Prostate gland (tissue), 2 donors: ENCODE results near the gene RCL1.

Source experiments
- POLR2A ChIP-seq: fragments of 450-650 bp; IDR thresholded peaks from one replicate; pipeline ENCODE4 v1.6.1; 2016; ENCODE audit warnings: antibody characterized with exemption, mild to moderate bottlenecking
- TF ChIP-seq, protein P1 (sequence below), 4 experiments: fragments of 200-600 bp in 2 of 4; fragments of 450-650 bp in 2 of 4; sonication (generic) in 2 of 4; IDR thresholded peaks; 1 replicate in 3 of 4; 2 replicates in 1 of 4; pipeline ENCODE4 v1.5.1; 2016 to 2019; ENCODE audit warnings: antibody characterized with exemption in 4 of 4, mild to moderate bottlenecking in 2 of 4, moderate library complexity in 2 of 4

DNA sequence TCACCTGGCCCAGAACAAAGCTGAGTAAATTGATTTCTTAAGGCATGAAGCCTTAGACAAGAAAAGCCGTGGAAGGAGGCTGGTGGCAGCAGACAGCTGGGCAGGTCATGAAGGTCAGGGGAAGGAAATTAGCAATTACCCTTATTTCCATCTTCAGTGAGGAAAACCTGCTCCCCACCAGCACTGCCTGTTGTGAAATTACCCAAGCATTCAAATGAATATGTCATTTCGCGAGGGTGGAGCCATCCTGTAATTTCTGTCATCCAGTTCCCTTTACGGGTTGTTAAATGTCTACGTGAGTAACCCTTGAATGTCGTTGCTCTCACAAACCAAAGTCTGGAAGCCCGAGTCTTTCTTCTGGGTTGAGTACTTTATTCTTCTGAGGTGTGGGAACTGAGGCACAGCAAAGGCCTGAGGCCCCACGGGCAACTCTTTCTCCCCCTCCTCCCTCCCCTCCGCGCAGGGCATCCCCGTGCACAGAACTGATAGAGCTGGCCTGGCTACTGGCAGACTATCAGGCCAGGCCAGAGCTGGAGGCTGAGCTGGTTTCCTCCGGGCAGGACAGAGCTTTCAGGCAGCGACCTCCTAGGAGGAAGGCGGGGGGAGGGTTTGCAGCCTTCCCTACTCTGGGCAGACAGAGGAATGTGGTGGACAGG is 29.7 kb upstream of the RCL1 start:
- TF ChIP-seq, protein P1, sequence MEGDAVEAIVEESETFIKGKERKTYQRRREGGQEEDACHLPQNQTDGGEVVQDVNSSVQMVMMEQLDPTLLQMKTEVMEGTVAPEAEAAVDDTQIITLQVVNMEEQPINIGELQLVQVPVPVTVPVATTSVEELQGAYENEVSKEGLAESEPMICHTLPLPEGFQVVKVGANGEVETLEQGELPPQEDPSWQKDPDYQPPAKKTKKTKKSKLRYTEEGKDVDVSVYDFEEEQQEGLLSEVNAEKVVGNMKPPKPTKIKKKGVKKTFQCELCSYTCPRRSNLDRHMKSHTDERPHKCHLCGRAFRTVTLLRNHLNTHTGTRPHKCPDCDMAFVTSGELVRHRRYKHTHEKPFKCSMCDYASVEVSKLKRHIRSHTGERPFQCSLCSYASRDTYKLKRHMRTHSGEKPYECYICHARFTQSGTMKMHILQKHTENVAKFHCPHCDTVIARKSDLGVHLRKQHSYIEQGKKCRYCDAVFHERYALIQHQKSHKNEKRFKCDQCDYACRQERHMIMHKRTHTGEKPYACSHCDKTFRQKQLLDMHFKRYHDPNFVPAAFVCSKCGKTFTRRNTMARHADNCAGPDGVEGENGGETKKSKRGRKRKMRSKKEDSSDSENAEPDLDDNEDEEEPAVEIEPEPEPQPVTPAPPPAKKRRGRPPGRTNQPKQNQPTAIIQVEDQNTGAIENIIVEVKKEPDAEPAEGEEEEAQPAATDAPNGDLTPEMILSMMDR (IDR thresholded peaks at IDR 0.05): no peak
- no peak for TF ChIP-seq POLR2A
